ENCODE results near the gene ANKEF1.
A peak's percentile ranks its signal among the peaks of the same experiment; 100 is the strongest.
"Not testable (repeated sequence)": the region's sequence is repeated elsewhere in the genome, so short reads cannot be mapped to it uniquely, and the experiment has no call there.

The ANKEF1 gene

DNA sequence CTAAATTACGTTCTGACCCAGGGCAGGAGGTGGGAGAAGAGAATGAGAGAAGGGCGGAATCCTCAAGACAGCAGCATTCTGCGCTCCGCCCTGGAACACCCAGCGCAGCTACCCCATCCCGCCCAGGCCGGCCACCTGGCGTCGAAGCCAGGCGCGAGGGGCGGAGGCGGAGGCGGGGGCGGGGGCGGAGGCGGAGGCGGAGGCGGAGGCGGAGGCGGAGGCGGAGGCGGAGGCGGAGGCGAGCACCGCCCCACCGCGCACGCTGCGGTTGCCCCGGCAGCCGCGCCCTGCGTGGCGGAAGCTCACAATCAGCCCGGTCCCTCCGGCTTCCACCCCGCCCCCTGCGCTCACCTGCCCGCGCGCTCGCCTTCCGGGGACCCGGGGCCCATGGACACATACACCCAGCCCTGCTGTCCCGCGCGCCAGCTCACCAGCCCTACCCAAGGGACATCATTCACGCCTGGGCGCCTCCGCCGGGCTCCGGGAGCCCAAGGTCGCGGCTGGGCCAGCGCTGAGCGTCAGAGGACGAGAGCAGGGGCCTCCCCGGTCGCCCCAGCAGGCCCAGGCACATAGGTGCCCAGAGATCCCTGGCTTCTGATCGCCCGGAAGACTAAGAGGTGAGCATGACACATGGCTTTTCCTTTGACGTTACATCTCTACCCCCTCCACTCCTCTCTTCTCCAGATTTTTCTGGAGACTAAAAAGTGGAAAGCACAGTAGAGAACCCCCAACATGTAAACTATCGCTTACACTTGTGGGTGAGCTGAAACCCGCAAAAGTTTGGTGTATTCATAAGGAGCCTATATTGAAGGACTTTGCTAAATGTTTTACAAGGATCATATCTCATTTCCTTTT, at the start of gene ANKEF1:
ANKEF1 (plus strand) TSS at position 271 of the 855 bp plus-strand sequence. CDS start 3,315 bp downstream, outside the sequence.
- peak; percentile 67 for DNase-seq (ENCODE audit: low read depth)

GRCh38 chr20:9985281-9985680, 49.5 kb upstream of the ANKEF1 start:
- DNase-seq (ENCODE audit: low read depth) = no peak

- no peak for DNase-seq (ENCODE audit: low read depth)
These were observed 49.0 kb upstream of the ANKEF1 start for GRCh38 chr20:9985773-9986172.

- peak; percentile 15 for DNase-seq (ENCODE audit: low read depth)
These were observed 45.6 kb upstream of the ANKEF1 start for GRCh38 chr20:9989066-9989724.

DNA sequence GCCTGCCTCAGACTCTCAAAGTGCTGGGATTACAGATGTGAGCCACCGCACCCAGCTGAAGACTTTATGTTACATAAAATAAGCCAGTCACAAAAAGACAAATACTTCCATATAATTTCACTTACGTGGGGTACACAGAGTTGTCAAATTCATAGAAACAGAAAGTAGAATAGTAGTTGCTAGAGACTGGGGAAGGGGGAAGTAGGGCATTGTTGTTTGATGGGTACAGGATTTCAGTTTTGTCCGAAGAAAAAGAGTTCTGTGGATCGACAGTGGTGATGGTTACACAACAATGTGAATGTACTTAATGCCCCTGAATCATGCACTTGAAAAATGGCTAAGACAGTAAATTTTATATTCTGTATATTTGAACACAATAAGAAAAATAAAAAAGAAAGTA, 41.6 kb upstream of the ANKEF1 start:
- no peak for DNase-seq (ENCODE audit: low read depth)

DNA sequence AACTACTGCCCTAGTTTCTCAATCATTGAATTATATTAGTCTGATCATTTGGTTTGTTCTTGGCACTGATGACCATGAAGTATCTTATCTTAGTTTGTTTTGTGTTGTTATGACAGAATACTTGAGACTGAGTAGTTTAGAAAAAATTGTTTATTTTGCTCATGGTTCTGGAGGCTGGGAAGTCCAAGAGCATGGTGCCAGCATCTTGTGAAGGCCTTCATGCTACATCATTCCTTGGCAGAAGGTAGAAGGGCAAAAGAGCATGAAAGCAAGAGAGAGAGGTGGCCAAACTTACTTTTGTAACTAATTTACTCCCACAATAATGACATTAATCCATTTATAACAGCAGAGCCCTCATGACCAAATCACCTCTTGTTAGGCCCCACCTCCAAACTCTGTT, 40.1 kb upstream of the ANKEF1 start:
- no peak for DNase-seq (ENCODE audit: low read depth)

DNA sequence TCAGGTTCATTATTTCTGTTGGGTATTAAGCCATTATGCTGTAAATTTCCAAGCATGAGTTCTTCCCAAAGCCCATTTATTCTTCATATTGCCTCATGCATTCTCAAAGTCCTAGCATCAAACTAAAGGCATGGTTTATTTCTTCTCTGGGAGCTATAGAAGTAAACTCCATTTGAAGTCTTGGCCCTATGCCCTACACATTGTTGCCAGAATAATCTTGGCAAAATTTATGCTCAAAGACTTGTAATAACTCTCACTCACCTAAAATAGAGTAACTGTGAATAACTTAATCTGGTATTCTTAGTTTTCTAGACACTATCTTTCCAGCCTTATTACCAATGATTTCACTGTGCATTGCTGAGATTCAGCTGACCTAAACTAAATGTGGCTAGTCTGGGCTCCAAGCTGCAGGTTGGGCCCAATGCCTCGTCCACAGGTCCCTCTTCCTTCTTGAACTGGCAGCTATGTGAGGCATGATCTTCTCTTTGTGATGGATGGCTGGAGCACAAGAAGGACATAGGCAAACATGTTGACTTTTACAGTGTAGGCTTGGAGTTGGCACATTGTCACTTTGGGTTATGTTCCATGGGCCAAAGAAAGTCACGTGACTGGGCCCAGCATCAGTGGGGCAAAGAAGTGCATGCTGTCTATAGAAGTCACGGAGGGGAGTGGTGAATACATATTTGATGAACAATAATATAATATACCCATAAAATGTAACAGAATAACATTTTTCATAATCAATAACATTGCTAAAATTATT, 39.1 kb upstream of the ANKEF1 start:
- no peak for DNase-seq (ENCODE audit: low read depth)

GRCh38 chr20:9996944-9997343, 37.8 kb upstream of the ANKEF1 start:
- DNase-seq (ENCODE audit: low read depth) = peak; percentile 18

DNA sequence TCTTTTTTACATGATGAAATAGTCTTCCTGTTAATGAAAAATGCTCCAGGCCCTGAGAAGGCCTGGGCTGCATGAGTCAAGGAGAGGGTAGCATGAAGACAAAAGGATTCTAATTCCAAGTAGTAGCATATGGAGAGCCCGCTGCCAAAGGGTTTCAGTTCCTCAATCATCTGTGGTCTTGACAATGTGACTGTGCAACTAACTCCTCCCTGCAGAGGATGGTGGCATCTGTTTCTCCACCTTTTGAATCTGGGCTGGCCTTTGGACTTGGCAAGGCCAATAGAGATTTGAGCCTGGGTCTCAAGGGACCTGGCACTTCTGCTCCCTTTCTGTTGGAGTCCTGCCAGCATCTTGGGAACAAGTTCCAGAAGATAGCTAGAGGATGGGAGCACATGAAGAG, 35.1 kb upstream of the ANKEF1 start:
- DNase-seq (ENCODE audit: low read depth) = no peak

DNA sequence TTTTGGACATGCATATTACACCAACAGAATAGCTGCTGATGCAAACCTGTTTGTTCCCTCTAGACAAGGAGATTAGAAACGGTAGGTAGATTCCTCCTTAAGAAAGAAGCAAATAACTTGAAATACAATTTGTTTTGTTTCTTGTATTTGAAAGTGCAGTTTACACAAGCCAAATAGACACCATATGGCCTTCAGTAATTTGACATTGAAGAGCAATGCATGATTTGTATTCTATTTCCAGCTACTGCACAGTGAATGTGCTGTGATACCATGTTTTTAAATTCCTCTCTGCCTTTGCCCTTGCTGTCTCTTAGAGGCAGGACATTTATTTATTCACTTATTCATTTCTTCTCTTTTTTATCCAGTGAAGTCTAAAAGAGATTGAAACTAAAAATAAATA, 31.9 kb upstream of the ANKEF1 start:
- DNase-seq (ENCODE audit: low read depth) = no peak

- no peak for DNase-seq (ENCODE audit: low read depth)
These were observed 29.9 kb upstream of the ANKEF1 start for GRCh38 chr20:10004900-10005299.

- no peak for DNase-seq (ENCODE audit: low read depth)
These were observed 28.9 kb upstream of the ANKEF1 start for GRCh38 chr20:10005885-10006284.

DNA sequence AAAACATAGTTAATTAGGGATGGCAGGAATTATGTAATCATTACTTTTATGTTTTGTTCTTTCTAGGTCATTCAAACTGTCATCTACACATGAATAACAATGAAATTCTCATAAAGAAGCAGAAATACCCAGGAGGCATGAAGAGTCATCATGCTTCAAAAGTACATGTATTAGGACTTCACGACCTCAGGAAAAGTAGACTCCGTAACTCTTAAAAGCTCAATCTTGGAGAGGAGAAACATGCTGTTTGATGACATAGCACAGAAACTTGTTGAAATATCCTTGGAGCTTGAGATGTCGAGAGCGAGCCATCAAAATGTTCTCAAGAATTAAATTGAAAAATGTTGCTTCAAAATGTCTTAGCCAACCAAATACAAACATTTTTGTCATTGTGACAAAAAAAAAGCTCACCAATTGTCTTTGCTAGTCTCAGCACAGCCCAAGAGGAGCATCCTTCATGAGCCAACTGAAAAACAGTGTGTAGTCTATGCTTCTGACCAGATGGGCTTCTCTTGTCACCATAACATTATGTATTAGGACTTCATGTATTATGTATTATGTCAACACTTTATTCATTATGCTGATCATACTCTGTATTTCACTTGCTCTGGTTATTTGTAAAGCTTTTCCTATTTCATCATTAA, 28.2 kb upstream of the ANKEF1 start:
- no peak for DNase-seq (ENCODE audit: low read depth)

DNA sequence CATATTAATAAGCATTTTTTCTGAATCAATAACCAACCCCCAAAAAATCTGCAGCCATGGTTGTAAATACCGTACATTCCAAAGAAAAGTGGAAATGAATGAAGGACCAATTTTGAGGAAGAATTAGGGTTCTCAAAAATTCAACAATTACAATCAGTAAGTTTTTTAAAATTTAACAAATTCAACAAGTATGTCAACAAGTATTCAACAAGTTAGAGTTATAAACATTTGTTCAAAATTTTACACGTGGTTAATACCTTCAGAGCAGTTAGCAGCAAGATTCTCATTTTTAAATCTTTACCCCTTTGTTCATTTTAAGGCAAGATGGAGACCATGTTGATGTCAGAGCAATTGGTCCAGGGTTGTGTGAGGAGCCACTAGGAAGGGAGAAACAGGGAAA, 27.6 kb upstream of the ANKEF1 start:
- no peak for DNase-seq (ENCODE audit: low read depth)

GRCh38 chr20:10007747-10008146, 27.0 kb upstream of the ANKEF1 start:
- no peak for DNase-seq (ENCODE audit: low read depth)

GRCh38 chr20:10012464-10012863, 22.3 kb upstream of the ANKEF1 start:
- no peak for DNase-seq (ENCODE audit: low read depth)

DNA sequence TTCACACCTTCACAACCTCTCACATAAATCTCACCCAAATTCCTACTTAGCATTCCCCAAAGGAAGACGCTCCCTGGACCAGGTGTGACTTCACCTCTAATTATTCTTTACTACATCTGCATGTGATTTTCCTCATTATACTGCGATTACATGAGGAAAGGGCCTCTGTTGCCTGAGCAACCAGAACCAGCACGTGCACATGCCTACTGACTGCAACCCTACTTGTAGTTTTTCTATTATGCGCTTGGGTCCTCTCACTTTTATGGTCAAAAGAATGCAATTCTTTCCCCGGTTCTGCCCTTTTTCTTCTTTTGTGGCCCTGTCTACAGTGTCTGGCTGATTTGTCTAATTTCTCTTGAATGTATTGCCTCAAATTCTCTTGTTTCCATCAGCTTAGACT, 20.4 kb upstream of the ANKEF1 start:
- DNase-seq (ENCODE audit: low read depth) = no peak

- no peak for DNase-seq (ENCODE audit: low read depth)
These were observed 13.8 kb upstream of the ANKEF1 start for GRCh38 chr20:10020937-10021336.

DNA sequence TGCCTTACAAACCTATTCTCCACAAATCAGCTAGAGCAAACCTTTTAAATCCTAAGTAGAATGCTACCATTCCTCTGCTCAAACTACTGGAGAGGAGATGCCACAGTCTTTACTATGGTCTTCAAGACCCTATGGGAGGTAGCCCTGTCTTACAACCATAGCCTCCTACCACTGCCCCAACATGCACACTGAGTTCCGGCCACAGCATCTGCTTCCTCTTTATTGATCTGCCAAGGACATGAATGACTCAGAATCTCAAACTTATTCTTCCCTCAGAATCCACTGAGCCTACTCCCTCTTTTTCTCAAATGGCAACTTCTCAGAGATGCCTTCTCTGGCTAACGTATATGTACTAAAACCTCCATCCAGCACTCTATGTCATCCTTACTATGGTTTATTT, 12.2 kb upstream of the ANKEF1 start:
- DNase-seq (ENCODE audit: low read depth) = no peak

GRCh38 chr20:10023911-10024310, 10.9 kb upstream of the ANKEF1 start:
- no peak for DNase-seq (ENCODE audit: low read depth)

GRCh38 chr20:10031451-10032215, 3.2 kb upstream of the ANKEF1 start:
- DNase-seq (ENCODE audit: low read depth) = not testable (repeated sequence)
